GM23248 (cell line): ENCODE results near the gene CENPP. TPM values are rescaled to one million over a fixed set of nuclear protein-coding genes. Genes with fewer than 3 reads are reported as not detected.

ENCODE experiments used
- DNase-seq: peaks from one replicate; pipeline ENCODE4 v3.0.0-alpha.2; 2015
- H2AFZ ChIP-seq: fragments of 200-600 bp; sonication (generic); 2 replicates; pipeline ENCODE4 v1.6.1; 2016; ENCODE audit warnings: antibody characterized with exemption
- H3F3A ChIP-seq: fragments of 200-600 bp; sonication (generic); 2 replicates; pipeline ENCODE4 v1.6.1; 2016; ENCODE audit warnings: mild to moderate bottlenecking, antibody characterized with exemption, mixed run types; ENCODE audit not compliant: insufficient read depth
- H3K27ac ChIP-seq: fragments of 200-600 bp; sonication (generic); 2 replicates; pipeline ENCODE4 v1.5.1; 2016; ENCODE audit warnings: mild to moderate bottlenecking
- H3K27me3 ChIP-seq: fragments of 200-600 bp; sonication (generic); replicated peaks from 2 replicates; pipeline ENCODE4 v1.6.1; 2016; ENCODE audit warnings: mild to moderate bottlenecking; ENCODE audit not compliant: insufficient read depth
- H3K36me3 ChIP-seq: fragments of 200-600 bp; sonication (generic); 2 replicates; pipeline ENCODE4 v1.6.1; 2016; ENCODE audit warnings: low read depth, mild to moderate bottlenecking
- H3K4me1 ChIP-seq: fragments of 200-600 bp; sonication (generic); 2 replicates; pipeline ENCODE4 v1.6.1; 2016; ENCODE audit warnings: mild to moderate bottlenecking; ENCODE audit not compliant: insufficient read depth
- H3K4me2 ChIP-seq: fragments of 200-600 bp; sonication (generic); one replicate; pipeline ENCODE4 v1.6.1; 2016; ENCODE audit warnings: mild to moderate bottlenecking; ENCODE audit not compliant: unreplicated experiment
- H3K4me3 ChIP-seq: fragments of 200-600 bp; sonication (generic); 2 replicates; pipeline ENCODE4 v1.5.1; 2016; ENCODE audit warnings: mild to moderate bottlenecking
- H3K79me2 ChIP-seq: fragments of 200-600 bp; sonication (generic); 2 replicates; pipeline ENCODE4 v1.6.1; 2016; ENCODE audit warnings: mild to moderate bottlenecking; ENCODE audit not compliant: insufficient read depth
- H3K9ac ChIP-seq: fragments of 200-600 bp; sonication (generic); 2 replicates; pipeline ENCODE4 v1.6.1; 2016; ENCODE audit warnings: mild to moderate bottlenecking
- H3K9me2 ChIP-seq: fragments of 200-600 bp; sonication (generic); 2 replicates; pipeline ENCODE4 v1.6.1; 2016; ENCODE audit warnings: mixed run types, mild to moderate bottlenecking, moderate library complexity; ENCODE audit not compliant: insufficient read depth
- H3K9me3 ChIP-seq: fragments of 200-600 bp; sonication (generic); one replicate; pipeline ENCODE4 v1.6.1; 2017; ENCODE audit warnings: low read depth
- H4K20me1 ChIP-seq: fragments of 200-600 bp; sonication (generic); 2 replicates; pipeline ENCODE4 v1.6.0; 2016; ENCODE audit not compliant: insufficient read depth
- EZH2 ChIP-seq: fragments of 200-600 bp; sonication (generic); IDR thresholded peaks from 2 replicates; pipeline ENCODE4 v1.6.1; 2018; ENCODE audit warnings: antibody characterized with exemption, mild to moderate bottlenecking; ENCODE audit not compliant: insufficient read depth, poor library complexity, severe bottlenecking
- EZH2phosphoT487 ChIP-seq: fragments of 200-600 bp; sonication (generic); IDR thresholded peaks from 2 replicates; pipeline ENCODE4 v1.6.1; 2018; ENCODE audit warnings: antibody characterized with exemption, moderate library complexity, mild to moderate bottlenecking, low read depth; ENCODE audit not compliant: insufficient read depth
- WGBS, 2 experiments: methylation state at CpG; one replicate each; pipeline ENCODE4 v1.1.6; 2015 to 2017; ENCODE audit warnings: low lambda C conversion rate in 2 of 2, low coverage in 1 of 2; ENCODE audit errors: missing lambda C conversion rate in 2 of 2; 5-methylcytosine and 5-hydroxymethylcytosine counted together
- in situ Hi-C: fragments of 300-500 bp; cut with MboI; formaldehyde crosslinking; loops from 2 replicates; pipeline ENCODE4 v1.15.0; 2020
- polyA plus RNA-seq: library from polyadenylated mRNA; unstranded; fragments of >200 nt; fragmentation: Nextera tagmentation; extraction: Ambion mirVana; gene quantifications from 2 replicates; pipeline ENCODE4 v1.2.1, GENCODE V29; 2016
- total RNA-seq: library from RNA; depleted of rRNA; stranded (reverse); fragments of >200 nt; shearing (Covaris generic); gene quantifications from 2 replicates; pipeline ENCODE4 v1.2.3, GENCODE V29; 2014

Gene CENPP
- total and polyA plus RNA-seq, 2 experiments from 2014 or later, result 2.5 to 7.4 TPM

GRCh38 chr9:92308893-92309292, 16.9 kb upstream of the CENPP start:
- H3K9me3 ChIP-seq, result no peaks in the 10 kb centered on the region
- in situ Hi-C loops, result no loop called here
- H3K36me3 ChIP-seq, result peaks cover 62% of the 10 kb centered on the region
- H4K20me1 ChIP-seq, result no peaks in the 10 kb centered on the region
- no peak overlapping the region for H3K4me2 ChIP-seq
- no peaks in the 10 kb centered on the region for H3K4me1 ChIP-seq
- H2AFZ ChIP-seq, result no peak overlapping the region
- H3K4me3 ChIP-seq, result no peak overlapping the region
- peak; percentile 34 for DNase-seq
- TF ChIP-seq EZH2phosphoT487, result no peak
- no peak for TF ChIP-seq EZH2
- no peaks in the 10 kb centered on the region for H3K9me2 ChIP-seq
- no peak overlapping the region for H3K27ac ChIP-seq
- no peak overlapping the region for H3K9ac ChIP-seq
- H3K79me2 ChIP-seq, result peaks cover 25% of the 10 kb centered on the region
- no peaks in the 10 kb centered on the region for H3K27me3 ChIP-seq
- H3F3A ChIP-seq, result 0 out of 2 replicates have a peak, but pooled peaks cover 5% of the 10 kb centered on the region

DNA sequence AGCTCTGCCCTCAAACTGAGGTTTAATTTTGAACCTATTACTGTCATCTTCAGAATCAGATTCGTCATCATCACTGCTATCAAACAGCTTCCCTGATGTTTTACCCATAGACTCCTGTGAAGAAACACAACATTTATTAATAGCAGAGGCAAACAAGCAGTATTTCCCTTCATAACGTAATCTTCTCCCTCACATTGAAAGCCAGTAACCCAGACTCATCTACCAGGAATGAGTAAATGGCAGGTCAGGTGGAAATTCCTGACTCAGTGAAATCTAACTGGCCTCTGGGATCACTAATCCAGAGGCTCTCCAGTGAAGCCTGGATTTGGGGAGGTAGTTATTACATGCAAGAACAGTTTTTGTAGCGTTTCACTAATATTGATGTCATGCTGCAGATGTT, 15.2 kb upstream of the CENPP start:
- DNase-seq, result no peak
- H3K36me3 ChIP-seq, result peaks cover 64% of the 10 kb centered on the region
- in situ Hi-C loops, result no loop called here

GRCh38 chr9:92312887-92313623, 12.7 kb upstream of the CENPP start:
- no peak for DNase-seq
- Histone ChIP-seq H2AFZ (no peak overlapping the region), H3K9me3 (no peaks in the 10 kb centered on the region), H3K27me3 (no peaks in the 10 kb centered on the region), H3K4me3 (no peak overlapping the region), H3K4me2 (no peak overlapping the region), H3K36me3 (peaks cover 62% of the 10 kb centered on the region), H3K9me2 (no peaks in the 10 kb centered on the region), H3K4me1 (no peaks in the 10 kb centered on the region), H3K9ac (no peak overlapping the region), H4K20me1 (no peaks in the 10 kb centered on the region), H3K79me2 (peaks cover 39% of the 10 kb centered on the region), H3F3A (0 out of 2 replicates have a peak, but pooled peaks cover 5% of the 10 kb centered on the region), H3K27ac (no peak overlapping the region)
- no peak for TF ChIP-seq EZH2
- TF ChIP-seq EZH2phosphoT487, result no peak
- in situ Hi-C loops, result no loop called here
- 95 to 98% methylated on average over 6 of the region's 6 CpGs for WGBS, 2 experiments

More for the DNA sequence above, 15.2 kb upstream of the CENPP start:
- H3F3A ChIP-seq, result 0 out of 2 replicates have a peak, but pooled peaks cover 5% of the 10 kb centered on the region
- no peaks in the 10 kb centered on the region for H3K9me3 ChIP-seq
- no peaks in the 10 kb centered on the region for H3K9me2 ChIP-seq
- no peak overlapping the region for H3K9ac ChIP-seq
- H3K79me2 ChIP-seq, result peaks cover 38% of the 10 kb centered on the region
- no peak overlapping the region for H3K27ac ChIP-seq
- no peaks in the 10 kb centered on the region for H3K4me1 ChIP-seq
- WGBS, 2 experiments, result 93 to 97% methylated on average over 3 of the region's 3 CpGs
- H3K27me3 ChIP-seq, result no peaks in the 10 kb centered on the region
- TF ChIP-seq EZH2, result no peak
- H3K4me2 ChIP-seq, result no peak overlapping the region
- H4K20me1 ChIP-seq, result no peaks in the 10 kb centered on the region
- H2AFZ ChIP-seq, result no peak overlapping the region
- no peak overlapping the region for H3K4me3 ChIP-seq

DNA sequence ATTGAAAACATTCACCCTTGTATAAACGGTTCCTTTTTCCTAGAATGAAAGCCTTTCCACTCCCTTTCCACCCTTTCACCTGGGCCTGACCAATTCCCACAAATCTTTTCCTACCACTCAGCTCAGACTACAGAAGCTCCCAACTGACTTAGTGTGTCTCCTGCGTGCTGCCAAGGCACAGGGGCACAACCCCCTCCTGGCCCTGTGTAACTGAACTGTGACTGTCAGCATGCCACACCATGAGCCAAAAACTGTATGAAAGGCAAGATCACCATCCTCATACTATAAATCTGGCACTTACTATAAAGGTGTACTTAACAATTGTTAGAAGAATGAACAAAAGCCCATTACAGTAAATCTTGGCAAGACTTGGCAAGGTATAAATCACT, 12.1 kb upstream of the CENPP start:
- in situ Hi-C loops, result no loop called here
- Histone ChIP-seq H3K4me3 (no peak overlapping the region), H4K20me1 (no peaks in the 10 kb centered on the region), H3K27ac (no peak overlapping the region), H3F3A (0 out of 2 replicates have a peak, but pooled peaks cover 5% of the 10 kb centered on the region), H3K9ac (no peak overlapping the region), H3K36me3 (peaks cover 62% of the 10 kb centered on the region), H3K79me2 (peaks cover 39% of the 10 kb centered on the region), H2AFZ (no peak overlapping the region), H3K9me3 (no peaks in the 10 kb centered on the region), H3K4me2 (no peak overlapping the region), H3K9me2 (no peaks in the 10 kb centered on the region), H3K4me1 (no peaks in the 10 kb centered on the region), H3K27me3 (no peaks in the 10 kb centered on the region)
- TF ChIP-seq EZH2phosphoT487 (no peak), EZH2 (no peak)
- WGBS, 2 experiments, result 37 to 44% methylated on average over 2 of the region's 2 CpGs
- no peak for DNase-seq

DNA sequence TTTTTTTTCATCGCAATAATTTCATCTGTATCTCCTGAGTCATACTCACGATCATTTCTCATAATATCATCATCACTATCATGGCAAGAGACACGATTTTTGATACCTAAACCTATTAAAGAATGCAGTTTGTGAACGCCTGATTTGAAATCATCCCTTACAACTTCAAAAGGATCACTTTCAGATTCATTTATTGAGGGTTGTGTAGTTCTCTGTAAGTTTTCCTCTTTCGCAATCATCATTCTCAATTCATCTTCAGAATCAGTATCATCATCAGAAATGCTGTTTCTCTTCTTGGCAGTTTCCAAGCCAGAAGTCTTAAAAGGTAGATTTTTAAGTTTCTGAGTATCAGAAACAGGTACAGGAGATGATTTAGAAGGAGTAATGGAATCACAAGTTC, 10.3 kb upstream of the CENPP start:
- no peak for TF ChIP-seq EZH2phosphoT487
- TF ChIP-seq EZH2, result no peak
- Histone ChIP-seq H3K4me2 (no peak overlapping the region), H4K20me1 (no peaks in the 10 kb centered on the region), H3F3A (0 out of 2 replicates have a peak, but pooled peaks cover 5% of the 10 kb centered on the region), H2AFZ (no peak overlapping the region), H3K4me3 (no peak overlapping the region), H3K27ac (no peak overlapping the region), H3K9me2 (no peaks in the 10 kb centered on the region), H3K4me1 (no peaks in the 10 kb centered on the region), H3K36me3 (peaks cover 55% of the 10 kb centered on the region), H3K9me3 (no peaks in the 10 kb centered on the region), H3K27me3 (no peaks in the 10 kb centered on the region), H3K9ac (no peak overlapping the region), H3K79me2 (peaks cover 39% of the 10 kb centered on the region)
- DNase-seq, result no peak
- 89 to 96% methylated on average over 5 of the region's 5 CpGs for WGBS, 2 experiments
- in situ Hi-C loops, result no loop called here
